ENCODE results near the gene TRIM41. TPM values are rescaled to one million over a fixed set of nuclear protein-coding genes. Genes with fewer than 3 reads are reported as not detected.

TRIM41 gene
- polyA plus RNA-seq, 1 donor from 2014 or later: 32.1 TPM

DNA sequence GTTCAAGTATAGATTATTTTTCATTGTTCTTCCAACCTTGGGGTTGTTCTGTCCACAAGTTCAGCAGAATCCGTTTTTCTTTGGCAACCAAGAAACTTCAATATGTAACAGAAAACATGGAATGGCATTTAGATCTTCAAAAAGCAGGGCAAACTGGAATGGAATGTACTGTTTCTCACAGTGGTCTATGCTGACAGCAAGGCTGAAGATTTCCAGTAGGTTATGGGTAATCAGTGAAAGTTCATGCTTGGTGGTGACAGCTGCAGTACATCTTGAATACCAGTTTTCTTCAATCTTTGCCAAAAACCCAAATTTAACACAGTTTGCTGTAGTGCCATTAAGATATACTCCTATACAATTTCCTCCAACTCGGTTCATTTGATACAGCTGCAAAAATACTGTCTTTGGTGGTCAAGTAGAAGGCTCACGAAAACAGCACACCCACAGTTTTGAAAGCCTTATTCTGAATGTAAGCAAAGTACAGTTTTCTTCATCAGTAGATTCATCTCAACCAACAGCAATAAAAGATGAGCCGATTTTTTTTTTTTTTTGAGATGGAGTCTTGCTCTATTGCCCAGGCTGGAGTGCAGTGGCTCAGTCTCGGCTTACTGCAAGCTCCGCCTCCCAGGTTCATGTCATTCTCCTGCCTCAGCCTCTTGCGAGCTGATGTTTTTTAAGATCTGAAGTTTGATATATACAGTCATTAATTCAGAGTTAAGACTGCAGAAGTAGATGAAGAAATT is 32.9 kb downstream of the TRIM41 start:
- Histone ChIP-seq H3K4me2 (ENCODE audit: low read length) (no peak overlapping the region), H3K27ac (ENCODE audit: low read length) (no peak overlapping the region), H3K36me3 (ENCODE audit: insufficient read depth, low read length) (no peaks in the 10 kb centered on the region), H4K20me1 (ENCODE audit: insufficient read depth) (no peaks in the 10 kb centered on the region), H3K27me3 (ENCODE audit: insufficient read depth, low read depth, low read length) (no peaks in the 10 kb centered on the region), H3K9me3 (ENCODE audit: low read length) (no peaks in the 10 kb centered on the region), H3K79me2 (replicated peaks; ENCODE audit: insufficient read depth, low read length) (peaks cover 73% of the 10 kb centered on the region), H2AFZ (ENCODE audit: low read depth, low read length) (no peak overlapping the region), H3F3A (ENCODE audit: insufficient read depth, low read length, poor library complexity, severe bottlenecking) (no peaks in the 10 kb centered on the region), H3K4me3 (ENCODE audit: low read length) (no peak overlapping the region), H3K9me2 (ENCODE audit: insufficient read depth, low read length) (no peaks in the 10 kb centered on the region), H3K9ac (ENCODE audit: low read length) (no peak overlapping the region)
- TF ChIP-seq CTCF (IDR thresholded peaks at IDR 0.05; ENCODE audit: poor library complexity, severe bottlenecking) (no peak), MXI1 (conservative IDR thresholded peaks at IDR 0.05; ENCODE audit: poor library complexity, severe bottlenecking) (no peak), TAF1 (IDR thresholded peaks at IDR 0.05; ENCODE audit: low read depth) (no peak), EP300 (conservative IDR thresholded peaks at IDR 0.05; ENCODE audit: poor library complexity, severe bottlenecking) (no peak), SMC3 (conservative IDR thresholded peaks at IDR 0.05; ENCODE audit: poor library complexity) (no peak), POLR2AphosphoS5 (IDR thresholded peaks at IDR 0.05) (no peak), RAD21 (conservative IDR thresholded peaks at IDR 0.05) (no peak)
- TF ChIP-seq, protein P1, sequence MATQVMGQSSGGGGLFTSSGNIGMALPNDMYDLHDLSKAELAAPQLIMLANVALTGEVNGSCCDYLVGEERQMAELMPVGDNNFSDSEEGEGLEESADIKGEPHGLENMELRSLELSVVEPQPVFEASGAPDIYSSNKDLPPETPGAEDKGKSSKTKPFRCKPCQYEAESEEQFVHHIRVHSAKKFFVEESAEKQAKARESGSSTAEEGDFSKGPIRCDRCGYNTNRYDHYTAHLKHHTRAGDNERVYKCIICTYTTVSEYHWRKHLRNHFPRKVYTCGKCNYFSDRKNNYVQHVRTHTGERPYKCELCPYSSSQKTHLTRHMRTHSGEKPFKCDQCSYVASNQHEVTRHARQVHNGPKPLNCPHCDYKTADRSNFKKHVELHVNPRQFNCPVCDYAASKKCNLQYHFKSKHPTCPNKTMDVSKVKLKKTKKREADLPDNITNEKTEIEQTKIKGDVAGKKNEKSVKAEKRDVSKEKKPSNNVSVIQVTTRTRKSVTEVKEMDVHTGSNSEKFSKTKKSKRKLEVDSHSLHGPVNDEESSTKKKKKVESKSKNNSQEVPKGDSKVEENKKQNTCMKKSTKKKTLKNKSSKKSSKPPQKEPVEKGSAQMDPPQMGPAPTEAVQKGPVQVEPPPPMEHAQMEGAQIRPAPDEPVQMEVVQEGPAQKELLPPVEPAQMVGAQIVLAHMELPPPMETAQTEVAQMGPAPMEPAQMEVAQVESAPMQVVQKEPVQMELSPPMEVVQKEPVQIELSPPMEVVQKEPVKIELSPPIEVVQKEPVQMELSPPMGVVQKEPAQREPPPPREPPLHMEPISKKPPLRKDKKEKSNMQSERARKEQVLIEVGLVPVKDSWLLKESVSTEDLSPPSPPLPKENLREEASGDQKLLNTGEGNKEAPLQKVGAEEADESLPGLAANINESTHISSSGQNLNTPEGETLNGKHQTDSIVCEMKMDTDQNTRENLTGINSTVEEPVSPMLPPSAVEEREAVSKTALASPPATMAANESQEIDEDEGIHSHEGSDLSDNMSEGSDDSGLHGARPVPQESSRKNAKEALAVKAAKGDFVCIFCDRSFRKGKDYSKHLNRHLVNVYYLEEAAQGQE (IDR thresholded peaks at IDR 0.05; ENCODE audit: borderline replicate concordance): no peak

GRCh38 chr5:181258576-181258975 is 35.5 kb downstream of the TRIM41 start:
- no peaks in the 10 kb centered on the region for H3K36me3 ChIP-seq (ENCODE audit: insufficient read depth, low read length)
- TF ChIP-seq TAF1 (IDR thresholded peaks at IDR 0.05; ENCODE audit: low read depth): no peak
- TF ChIP-seq SMC3 (conservative IDR thresholded peaks at IDR 0.05; ENCODE audit: poor library complexity): no peak
- no peak for TF ChIP-seq EP300 (conservative IDR thresholded peaks at IDR 0.05; ENCODE audit: poor library complexity, severe bottlenecking)
- TF ChIP-seq POLR2AphosphoS5 (IDR thresholded peaks at IDR 0.05): no peak
- no peak for TF ChIP-seq RAD21 (conservative IDR thresholded peaks at IDR 0.05)
- TF ChIP-seq, protein P1 (IDR thresholded peaks at IDR 0.05; ENCODE audit: borderline replicate concordance): no peak
- TF ChIP-seq CTCF (IDR thresholded peaks at IDR 0.05; ENCODE audit: poor library complexity, severe bottlenecking): no peak
- H4K20me1 ChIP-seq (ENCODE audit: insufficient read depth): no peaks in the 10 kb centered on the region
- H3K4me3 ChIP-seq (ENCODE audit: low read length): peak overlapping the region; percentile 85
- H3F3A ChIP-seq (ENCODE audit: insufficient read depth, low read length, poor library complexity, severe bottlenecking): no peaks in the 10 kb centered on the region
- no peaks in the 10 kb centered on the region for H3K9me2 ChIP-seq (ENCODE audit: insufficient read depth, low read length)
- H3K27me3 ChIP-seq (ENCODE audit: insufficient read depth, low read depth, low read length): no peaks in the 10 kb centered on the region
- H3K9me3 ChIP-seq (ENCODE audit: low read length): no peaks in the 10 kb centered on the region
- H3K79me2 ChIP-seq (replicated peaks; ENCODE audit: insufficient read depth, low read length): peaks cover 65% of the 10 kb centered on the region
- H3K4me2 ChIP-seq (ENCODE audit: low read length): peak overlapping the region; percentile 90
- H2AFZ ChIP-seq (ENCODE audit: low read depth, low read length): no peak overlapping the region
- no peak overlapping the region for H3K27ac ChIP-seq (ENCODE audit: low read length)
- no peak overlapping the region for H3K9ac ChIP-seq (ENCODE audit: low read length)

All from neural cell (in vitro differentiated cells).